HG03135 (cell line): Measurements from ENCODE around the gene APOE.

Experiments
- ATAC-seq: cut with Tn5 transposase; IDR thresholded peaks from one replicate; pipeline ENCODE4 v1.9.1; 2021; ENCODE audit warnings: mild to moderate bottlenecking, moderate library complexity; ENCODE audit not compliant: unreplicated experiment

APOE gene

DNA sequence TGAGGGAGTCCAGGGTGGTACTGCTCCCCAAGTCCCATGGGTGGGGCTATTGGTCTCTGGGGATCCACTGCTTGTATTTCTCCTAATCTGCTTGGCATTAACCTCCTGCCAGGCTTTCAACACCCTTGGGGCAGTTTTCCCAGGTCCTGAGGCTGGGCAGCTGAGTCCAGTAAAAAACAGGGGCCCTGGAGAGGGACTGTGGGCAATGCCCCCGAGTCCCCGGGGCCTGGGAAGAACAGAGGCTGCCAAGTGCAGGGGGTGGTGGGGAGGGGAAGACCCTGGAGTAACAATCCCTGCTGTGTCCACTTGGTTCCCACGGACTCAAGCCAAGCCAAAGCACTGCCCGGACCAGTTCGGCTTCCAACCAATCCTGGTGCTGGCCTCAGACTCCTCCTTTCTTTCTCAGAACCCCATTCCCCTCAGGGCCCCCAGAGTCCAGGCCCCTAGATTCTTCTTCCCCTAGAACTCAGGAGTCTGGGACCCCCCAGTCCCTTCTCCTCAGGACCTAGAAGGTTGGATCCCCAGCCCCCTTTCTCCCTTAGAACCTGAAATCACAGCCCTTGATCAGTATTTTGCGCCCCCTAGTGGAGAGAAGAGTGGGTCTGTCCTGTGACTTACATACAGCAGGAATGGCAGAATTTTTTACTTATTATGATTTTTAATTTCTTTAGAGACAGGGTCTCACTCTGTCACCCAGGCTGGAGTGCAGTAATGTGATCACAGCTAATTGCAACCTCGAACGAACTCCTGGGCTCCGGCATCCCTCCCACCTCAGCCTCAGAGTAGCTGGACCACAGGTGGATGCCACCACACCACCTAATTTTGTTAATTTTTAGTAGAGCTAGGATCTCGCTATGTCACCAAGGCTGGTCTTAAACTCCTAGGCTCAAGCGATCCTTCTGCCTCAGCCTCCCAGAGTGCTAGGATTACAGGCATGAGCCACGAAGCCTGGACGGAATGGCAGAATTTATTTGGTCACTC, 45.9 kb downstream of the APOE start:
- no peak for ATAC-seq

DNA sequence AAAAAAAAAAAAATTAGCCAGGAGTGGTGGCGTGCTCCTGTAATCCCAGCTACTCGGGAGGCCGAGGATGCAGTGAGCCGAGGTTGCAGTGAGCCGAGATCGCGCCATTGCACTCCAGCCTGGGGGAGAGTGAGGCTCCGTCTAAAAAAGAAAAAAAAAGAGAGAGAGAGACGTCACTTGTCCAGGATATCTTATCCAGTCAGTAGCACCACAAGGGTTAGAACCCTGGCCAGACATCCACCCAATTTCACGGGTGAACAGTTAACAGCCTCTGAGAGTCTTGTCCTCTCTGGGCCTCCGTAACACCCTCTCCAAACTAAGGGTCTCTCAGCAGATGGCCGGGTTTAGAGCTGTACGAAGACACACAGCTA, 48.7 kb downstream of the APOE start:
- ATAC-seq = no peak

DNA sequence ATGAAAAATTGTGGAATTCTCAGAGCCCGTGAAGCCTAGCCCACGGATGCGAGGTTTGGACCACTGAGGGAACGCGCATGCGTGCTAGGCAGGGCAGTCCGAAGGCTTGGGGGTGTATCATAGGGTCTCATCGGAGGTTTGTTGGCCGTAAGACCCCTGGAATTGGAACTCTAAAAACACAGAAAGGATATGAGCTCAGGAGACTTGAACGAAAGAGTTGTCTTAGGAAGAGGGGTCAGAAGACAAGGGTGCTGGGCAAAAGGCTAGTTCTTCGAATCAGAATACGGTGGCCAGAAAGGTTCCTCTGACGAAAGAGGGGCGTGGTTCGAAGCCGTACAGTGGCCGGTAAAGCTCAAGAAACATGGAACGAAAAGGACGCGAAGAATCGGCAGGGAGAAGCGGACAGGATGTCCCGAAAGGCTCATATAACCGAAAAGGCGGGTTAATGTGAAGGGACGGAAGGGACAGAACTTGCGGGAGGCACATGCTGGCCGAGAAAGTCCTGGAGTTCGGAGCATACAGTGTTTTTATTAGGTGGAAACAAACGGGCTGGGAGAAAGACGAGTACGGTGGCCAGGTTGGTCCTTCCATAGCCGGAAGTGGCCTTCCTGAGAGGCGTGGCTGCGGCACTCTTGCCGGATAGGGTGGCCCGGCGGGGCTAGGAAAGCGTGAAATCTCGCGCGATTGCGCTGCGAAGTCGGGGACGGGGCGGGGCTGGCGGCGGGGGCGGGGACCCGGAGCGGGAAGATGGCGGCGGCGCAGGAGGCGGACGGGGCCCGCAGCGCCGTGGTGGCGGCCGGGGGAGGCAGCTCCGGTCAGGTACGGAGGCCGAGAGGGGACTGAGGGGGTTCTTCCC, 49.3 kb downstream of the APOE start, which contains the start of gene CLPTM1:
Gene CLPTM1, plus strand, starts transcription at position 732 of the 856 bp plus-strand sequence. Its CDS starts 16 bp downstream, at position 748.
- ATAC-seq = peak; percentile 72

DNA sequence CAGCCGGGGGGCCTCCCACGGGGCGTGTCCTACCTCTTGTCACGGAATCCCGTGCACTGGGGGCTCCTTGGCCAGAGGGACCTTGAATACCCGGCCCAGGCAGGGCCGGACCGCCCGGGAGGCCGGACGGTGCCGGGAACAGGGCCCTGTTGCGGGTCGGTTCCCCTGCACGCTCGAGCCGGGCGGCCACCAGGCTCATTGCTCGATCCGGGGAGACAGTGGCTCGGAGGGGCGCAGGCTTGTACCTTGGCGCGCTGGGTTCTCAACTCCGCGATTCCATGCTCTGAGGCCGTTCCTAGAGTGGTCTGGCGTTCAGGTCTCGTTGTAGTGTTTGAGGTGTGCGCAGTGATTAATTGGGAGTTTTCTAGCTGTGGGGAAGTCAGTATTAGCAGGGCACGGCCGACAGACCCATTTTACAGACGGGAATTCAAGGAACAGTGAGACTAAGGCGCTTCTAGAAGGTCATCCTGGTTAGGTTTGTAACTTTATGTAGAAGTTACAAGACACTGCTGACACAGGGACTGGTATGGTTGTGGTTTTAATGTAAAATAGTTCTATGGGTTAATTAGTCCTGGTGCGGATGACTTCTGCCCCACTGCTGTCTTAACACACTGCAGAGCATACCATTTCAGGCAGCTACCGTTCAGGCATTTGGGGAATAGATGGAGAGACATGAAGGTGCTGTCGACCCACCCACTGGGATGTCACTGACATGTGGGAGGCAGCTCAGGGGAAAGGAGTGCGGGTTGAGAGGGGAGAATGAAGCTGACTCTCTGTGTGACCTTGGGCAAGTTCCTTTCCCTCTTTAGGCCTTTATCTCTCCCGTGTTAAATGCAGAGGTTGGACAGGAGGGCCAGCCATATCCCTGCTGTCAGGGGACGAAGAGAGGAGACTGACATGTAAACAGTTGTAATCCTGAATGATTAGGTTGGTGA, 50.2 kb downstream of the APOE start:
- peak; percentile 17 for ATAC-seq

DNA sequence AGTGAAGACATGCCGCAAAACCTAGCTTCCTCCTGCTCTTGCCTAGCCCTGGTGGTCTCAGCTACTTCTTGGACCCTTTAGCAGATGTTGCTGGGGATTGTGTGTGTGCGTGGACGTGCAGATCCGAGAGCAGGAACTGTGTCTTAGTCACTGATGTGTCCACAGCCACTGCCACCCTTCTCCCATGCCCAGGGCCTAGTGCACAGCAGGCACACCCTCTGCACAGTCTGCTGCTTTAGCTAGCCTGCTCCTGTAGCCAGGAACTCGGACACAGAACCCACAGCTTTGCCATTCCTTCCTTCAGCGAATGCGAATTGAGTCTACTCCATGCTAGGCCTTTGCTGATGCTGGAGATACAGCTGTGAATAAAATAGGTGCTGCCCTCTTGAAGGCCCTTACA, 51.9 kb downstream of the APOE start:
- no peak for ATAC-seq

DNA sequence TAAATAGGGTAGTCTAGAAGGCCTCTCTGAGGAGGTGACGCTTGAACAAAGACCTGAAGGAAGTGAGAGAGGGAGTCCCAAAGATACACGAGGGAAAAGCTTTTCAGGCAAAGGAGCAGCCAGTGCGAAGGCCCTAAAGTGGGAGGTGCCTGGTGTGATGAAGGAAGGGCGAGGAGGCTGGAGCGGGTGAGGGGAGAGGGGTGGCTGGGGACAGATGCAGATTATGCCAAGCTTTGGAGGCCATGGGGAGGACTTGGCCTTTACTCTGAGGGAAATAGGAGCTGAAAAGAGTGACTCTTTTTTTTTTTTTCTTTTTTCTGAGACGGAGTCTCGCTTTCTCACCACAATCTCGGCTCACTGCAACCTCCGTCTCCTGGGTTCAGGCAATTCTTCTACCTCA, 52.5 kb downstream of the APOE start:
- ATAC-seq = no peak
